Endothelial cell (in vitro differentiated cells): Measurements from ENCODE around the gene MTG1. TPM values are rescaled to one million over a fixed set of nuclear protein-coding genes. Genes with fewer than 3 reads are reported as not detected.

Source experiments
- DNase-seq: peaks from one replicate; pipeline ENCODE4 v3.0.0; 2021; ENCODE audit warnings: low spot score
- H3K27ac Mint-ChIP-seq: one replicate; pipeline ENCODE4 v1.8.0; 2021; ENCODE audit warnings: mixed read lengths, inconsistent platforms; ENCODE audit not compliant: unreplicated experiment
- H3K27me3 Mint-ChIP-seq: one replicate; pipeline ENCODE4 v1.8.0; 2021; ENCODE audit warnings: mild to moderate bottlenecking, moderate library complexity, mixed read lengths, inconsistent platforms; ENCODE audit not compliant: unreplicated experiment
- H3K36me3 Mint-ChIP-seq: one replicate; pipeline ENCODE4 v1.8.0; 2021; ENCODE audit warnings: mild to moderate bottlenecking, low read depth, mixed read lengths, inconsistent platforms; ENCODE audit not compliant: unreplicated experiment
- H3K4me1 Mint-ChIP-seq: one replicate; pipeline ENCODE4 v1.8.0; 2021; ENCODE audit warnings: mild to moderate bottlenecking, mixed read lengths, inconsistent platforms; ENCODE audit not compliant: unreplicated experiment
- H3K4me3 Mint-ChIP-seq: one replicate; pipeline ENCODE4 v1.8.0; 2021; ENCODE audit warnings: mild to moderate bottlenecking, mixed read lengths, inconsistent platforms; ENCODE audit not compliant: unreplicated experiment
- H3K9me3 Mint-ChIP-seq: one replicate; pipeline ENCODE4 v1.8.0; 2021; ENCODE audit warnings: mixed read lengths, inconsistent platforms; ENCODE audit not compliant: unreplicated experiment
- CTCF ChIP-seq: fragments of 200-600 bp; sonication (generic); IDR thresholded peaks from one replicate; pipeline ENCODE4 v1.5.0; 2021; ENCODE audit warnings: antibody characterized with exemption; ENCODE audit not compliant: unreplicated experiment
- total RNA-seq: library from RNA; stranded (reverse); fragmentation: NEBNext Ultra II Directional; extraction: Animal tissue kit (Norgen Biotek cat#: 25700); gene quantifications from one replicate; pipeline ENCODE4 v1.2.1, GENCODE V29; 2021; ENCODE audit not compliant: unreplicated experiment

MTG1 gene
- total RNA-seq, 1 donor from 2014 or later = 97.3 TPM

GRCh38 chr10:133391249-133391635, 2.7 kb upstream of the MTG1 start:
- Mint-ChIP-seq H3K9me3 (no peaks in the 10 kb centered on the region), H3K36me3 (peaks cover 6% of the 10 kb centered on the region), H3K4me3 (no peak overlapping the region), H3K27me3 (peaks cover 12% of the 10 kb centered on the region), H3K27ac (peak overlapping the region; percentile 11), H3K4me1 (peaks cover 27% of the 10 kb centered on the region)
- no peak for DNase-seq
- TF ChIP-seq CTCF = no peak

GRCh38 chr10:133391761-133392518, 2.0 kb upstream of the MTG1 start:
- Mint-ChIP-seq H3K36me3 (peaks cover 4% of the 10 kb centered on the region), H3K4me1 (peaks cover 27% of the 10 kb centered on the region), H3K9me3 (no peaks in the 10 kb centered on the region), H3K27me3 (peaks cover 12% of the 10 kb centered on the region), H3K4me3 (no peak overlapping the region), H3K27ac (no peak overlapping the region)
- DNase-seq = no peak
- TF ChIP-seq CTCF = no peak

DNA sequence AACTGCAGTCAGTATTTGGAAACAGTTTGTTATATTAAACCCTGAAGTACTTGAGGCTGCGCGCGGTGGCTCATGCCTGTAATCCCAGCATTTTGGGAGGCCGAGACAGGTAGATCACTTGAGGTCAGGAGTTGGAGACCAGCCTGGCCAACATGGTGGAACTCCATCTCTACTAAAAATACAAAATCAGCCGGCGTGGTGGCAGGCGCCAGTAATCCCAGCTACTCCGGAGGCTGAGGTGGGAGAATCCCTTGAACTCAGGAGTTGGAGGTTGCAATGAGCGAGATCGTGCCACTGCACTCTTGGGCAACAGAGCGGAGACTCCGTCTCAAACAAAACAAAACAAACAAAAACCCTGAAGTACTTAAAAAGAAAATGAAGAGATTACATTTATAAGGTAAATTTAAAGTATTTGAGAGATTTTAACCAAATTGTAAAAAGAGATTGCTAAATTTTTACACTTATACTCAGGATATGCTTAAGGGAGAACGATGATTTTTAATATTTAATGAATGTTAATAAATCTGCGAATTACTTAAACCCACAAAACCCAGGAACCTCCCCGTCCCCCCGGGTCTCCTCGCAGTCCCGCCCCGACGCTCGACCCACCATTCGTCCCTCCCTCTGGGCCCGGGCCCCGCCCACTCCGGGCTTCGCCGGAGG, 425 bp upstream of the MTG1 start:
- H3K27me3 Mint-ChIP-seq = peaks cover 12% of the 10 kb centered on the region
- H3K27ac Mint-ChIP-seq = peak overlapping the region; percentile 30
- TF ChIP-seq CTCF = no peak
- H3K4me3 Mint-ChIP-seq = peak overlapping the region; percentile 86
- peak; percentile 97 for DNase-seq
- no peaks in the 10 kb centered on the region for H3K9me3 Mint-ChIP-seq
- H3K36me3 Mint-ChIP-seq = peaks cover 17% of the 10 kb centered on the region
- H3K4me1 Mint-ChIP-seq = peaks cover 24% of the 10 kb centered on the region

GRCh38 chr10:133394801-133395221, 854 bp downstream of the MTG1 start:
- Mint-ChIP-seq H3K4me3 (peak overlapping the region; percentile 96), H3K36me3 (peaks cover 26% of the 10 kb centered on the region), H3K27me3 (peaks cover 12% of the 10 kb centered on the region), H3K27ac (peak overlapping the region; percentile 92), H3K9me3 (no peaks in the 10 kb centered on the region), H3K4me1 (peaks cover 22% of the 10 kb centered on the region)
- no peak for DNase-seq
- TF ChIP-seq CTCF = no peak
